OCI-LY7 (cell line): ENCODE data around the gene AKT2. TPM values are rescaled to one million over a fixed set of nuclear protein-coding genes. Genes with fewer than 3 reads are reported as not detected.

ENCODE experiments used
- BruUV-seq: library from RNA; stranded (reverse); fragments of 400-500 nt; replicated peaks from 2 replicates; lab custom pipeline; 2021; lab: Mats Ljungman, UMichigan
- CTCF ChIA-PET: fragments of 300-600 bp; sonication (Branson Sonifier 250); formaldehyde crosslinking; loops from one replicate; lab custom pipeline; 2022; ENCODE audit warnings: antibody characterized with exemption; ENCODE audit not compliant: unreplicated experiment; lab: Charles Lee
- POLR2A ChIA-PET: fragments of 300-600 bp; sonication (Branson Sonifier 250); formaldehyde crosslinking; loops from one replicate; lab custom pipeline; 2022; ENCODE audit warnings: antibody characterized with exemption; lab: Charles Lee
- DNase-seq: peaks from one replicate; pipeline ENCODE4 v3.0.0-alpha.2; 2015; ENCODE audit warnings: low spot score
- H2AFZ ChIP-seq: fragments of 200-600 bp; sonication (generic), shearing (Covaris generic); 2 replicates; pipeline ENCODE4 v1.6.1; 2014; ENCODE audit warnings: mild to moderate bottlenecking, antibody characterized with exemption, low read length, moderate library complexity
- H3K27ac ChIP-seq: fragments of 200-600 bp; sonication (generic); 2 replicates; pipeline ENCODE4 v1.5.1; 2014; ENCODE audit warnings: mixed run types, low read depth, mild to moderate bottlenecking, moderate library complexity, low read length, inconsistent platforms; ENCODE audit not compliant: poor library complexity, severe bottlenecking
- H3K36me3 ChIP-seq: fragments of 200-600 bp; sonication (generic); 2 replicates; pipeline ENCODE4 v1.6.1; 2014; ENCODE audit warnings: mild to moderate bottlenecking, antibody characterized with exemption, low read length, moderate library complexity, mixed read lengths; ENCODE audit not compliant: insufficient read depth
- H3K4me1 ChIP-seq: fragments of 200-600 bp; sonication (generic); 2 replicates; pipeline ENCODE4 v1.5.1; 2014; ENCODE audit warnings: mild to moderate bottlenecking, low read length; ENCODE audit not compliant: insufficient read depth, poor library complexity, severe bottlenecking
- H3K4me2 ChIP-seq: fragments of 200-600 bp; sonication (generic); 2 replicates; pipeline ENCODE4 v1.6.1; 2014; ENCODE audit warnings: mild to moderate bottlenecking, low read length
- H3K4me3 ChIP-seq: fragments of 200-600 bp; sonication (generic); 2 replicates; pipeline ENCODE4 v1.5.1; 2014; ENCODE audit warnings: mild to moderate bottlenecking, low read depth, low read length; ENCODE audit not compliant: poor library complexity, severe bottlenecking
- H3K79me2 ChIP-seq: fragments of 200-600 bp; sonication (generic); 2 replicates; pipeline ENCODE4 v1.6.1; 2016; ENCODE audit warnings: low read depth, mild to moderate bottlenecking, low read length, moderate library complexity, mixed read lengths; ENCODE audit not compliant: insufficient read depth
- H3K9me2 ChIP-seq: fragments of 200-600 bp; sonication (generic); 2 replicates; pipeline ENCODE4 v1.6.1; 2016; ENCODE audit warnings: mild to moderate bottlenecking, low read length, mixed read lengths; ENCODE audit not compliant: insufficient read depth
- H3K9me3 ChIP-seq: fragments of 200-600 bp; sonication (generic); 2 replicates; pipeline ENCODE4 v1.6.1; 2014; ENCODE audit warnings: mild to moderate bottlenecking, mixed run types, low read length, mixed read lengths
- H4K20me1 ChIP-seq: fragments of 200-600 bp; sonication (generic); 2 replicates; pipeline ENCODE4 v1.6.1; 2014; ENCODE audit warnings: mild to moderate bottlenecking, antibody characterized with exemption, low read length, moderate library complexity, mixed read lengths; ENCODE audit not compliant: insufficient read depth
- EZH2phosphoT487 ChIP-seq: fragments of 200-600 bp; sonication (generic); IDR thresholded peaks from 2 replicates; pipeline ENCODE4 v1.6.1; 2018; ENCODE audit warnings: low read depth, borderline replicate concordance, mild to moderate bottlenecking, mixed run types, antibody characterized with exemption, low read length, moderate library complexity, mixed read lengths
- intact Hi-C: fragments of 100-400 bp; cut with micrococcal nuclease; formaldehyde crosslinking; loops from one replicate; pipeline ENCODE4 v1.10.0; 2022; ENCODE audit not compliant: unreplicated experiment
- total RNA-seq, 2 experiments: library from RNA; depleted of rRNA in 1 of 2; stranded (reverse); fragments of >200 nt in 1 of 2; shearing (Covaris generic) in 1 of 2; gene quantifications; 2 replicates each; pipeline ENCODE4 v1.2.3, GENCODE V29; 2014 to 2022
- TF ChIP-seq, protein P1 (sequence below): fragments of 200-600 bp; sonication (generic); conservative IDR thresholded peaks from 2 replicates; pipeline ENCODE4 v1.5.1; 2014; ENCODE audit warnings: mild to moderate bottlenecking, antibody characterized with exemption, low read length, moderate library complexity, mixed read lengths

Gene AKT2
- total RNA-seq, 2 experiments from 2014 or later: 116 to 197 TPM

DNA sequence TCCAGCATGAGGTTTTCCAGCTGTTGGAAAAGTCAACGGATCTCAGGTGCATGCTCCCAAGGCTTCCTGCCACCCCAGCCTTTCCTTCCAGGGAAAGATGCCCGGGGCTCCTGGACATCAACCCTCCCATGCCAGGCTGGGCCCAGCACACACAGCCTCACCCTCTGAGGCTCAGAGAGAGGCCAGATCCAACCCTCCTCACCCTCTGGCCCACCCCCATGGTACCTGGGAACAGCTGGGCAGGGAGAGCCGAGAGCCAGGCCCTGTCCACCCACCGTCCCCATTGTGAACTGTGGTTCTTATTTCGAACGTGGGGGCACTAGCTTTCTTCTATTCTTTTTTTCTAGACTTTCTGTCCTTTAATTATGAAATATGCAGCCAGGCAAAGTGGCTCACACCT, 48.8 kb downstream of the AKT2 start:
- TF ChIP-seq EZH2phosphoT487: no peak
- TF ChIP-seq, protein P1, sequence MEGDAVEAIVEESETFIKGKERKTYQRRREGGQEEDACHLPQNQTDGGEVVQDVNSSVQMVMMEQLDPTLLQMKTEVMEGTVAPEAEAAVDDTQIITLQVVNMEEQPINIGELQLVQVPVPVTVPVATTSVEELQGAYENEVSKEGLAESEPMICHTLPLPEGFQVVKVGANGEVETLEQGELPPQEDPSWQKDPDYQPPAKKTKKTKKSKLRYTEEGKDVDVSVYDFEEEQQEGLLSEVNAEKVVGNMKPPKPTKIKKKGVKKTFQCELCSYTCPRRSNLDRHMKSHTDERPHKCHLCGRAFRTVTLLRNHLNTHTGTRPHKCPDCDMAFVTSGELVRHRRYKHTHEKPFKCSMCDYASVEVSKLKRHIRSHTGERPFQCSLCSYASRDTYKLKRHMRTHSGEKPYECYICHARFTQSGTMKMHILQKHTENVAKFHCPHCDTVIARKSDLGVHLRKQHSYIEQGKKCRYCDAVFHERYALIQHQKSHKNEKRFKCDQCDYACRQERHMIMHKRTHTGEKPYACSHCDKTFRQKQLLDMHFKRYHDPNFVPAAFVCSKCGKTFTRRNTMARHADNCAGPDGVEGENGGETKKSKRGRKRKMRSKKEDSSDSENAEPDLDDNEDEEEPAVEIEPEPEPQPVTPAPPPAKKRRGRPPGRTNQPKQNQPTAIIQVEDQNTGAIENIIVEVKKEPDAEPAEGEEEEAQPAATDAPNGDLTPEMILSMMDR: no peak
- Histone ChIP-seq H4K20me1 (no peaks in the 10 kb centered on the region), H3K9me3 (no peaks in the 10 kb centered on the region), H2AFZ (no peak overlapping the region), H3K4me1 (no peaks in the 10 kb centered on the region), H3K4me3 (no peak overlapping the region), H3K27ac (no peak overlapping the region), H3K4me2 (no peak overlapping the region), H3K36me3 (peaks cover 63% of the 10 kb centered on the region), H3K79me2 (no peaks in the 10 kb centered on the region), H3K9me2 (no peaks in the 10 kb centered on the region)
- BruUV-seq: no TSS peak
- intact Hi-C loops: no loop called here
- no peak for DNase-seq
- ChIA-PET POLR2A (no interaction called here), CTCF (no interaction called here)

GRCh38 chr19:40236026-40236355, 49.2 kb downstream of the AKT2 start:
- Histone ChIP-seq H3K4me2 (no peak overlapping the region), H3K27ac (no peak overlapping the region), H3K9me2 (no peaks in the 10 kb centered on the region), H3K79me2 (no peaks in the 10 kb centered on the region), H3K4me3 (no peak overlapping the region), H3K4me1 (no peaks in the 10 kb centered on the region), H2AFZ (no peak overlapping the region), H3K9me3 (no peaks in the 10 kb centered on the region), H4K20me1 (no peaks in the 10 kb centered on the region), H3K36me3 (peaks cover 60% of the 10 kb centered on the region)
- intact Hi-C loops: no loop called here
- TF ChIP-seq, protein P1: no peak
- no peak for TF ChIP-seq EZH2phosphoT487
- ChIA-PET POLR2A (no interaction called here), CTCF (no interaction called here)
- DNase-seq: no peak
- no TSS peak for BruUV-seq

DNA sequence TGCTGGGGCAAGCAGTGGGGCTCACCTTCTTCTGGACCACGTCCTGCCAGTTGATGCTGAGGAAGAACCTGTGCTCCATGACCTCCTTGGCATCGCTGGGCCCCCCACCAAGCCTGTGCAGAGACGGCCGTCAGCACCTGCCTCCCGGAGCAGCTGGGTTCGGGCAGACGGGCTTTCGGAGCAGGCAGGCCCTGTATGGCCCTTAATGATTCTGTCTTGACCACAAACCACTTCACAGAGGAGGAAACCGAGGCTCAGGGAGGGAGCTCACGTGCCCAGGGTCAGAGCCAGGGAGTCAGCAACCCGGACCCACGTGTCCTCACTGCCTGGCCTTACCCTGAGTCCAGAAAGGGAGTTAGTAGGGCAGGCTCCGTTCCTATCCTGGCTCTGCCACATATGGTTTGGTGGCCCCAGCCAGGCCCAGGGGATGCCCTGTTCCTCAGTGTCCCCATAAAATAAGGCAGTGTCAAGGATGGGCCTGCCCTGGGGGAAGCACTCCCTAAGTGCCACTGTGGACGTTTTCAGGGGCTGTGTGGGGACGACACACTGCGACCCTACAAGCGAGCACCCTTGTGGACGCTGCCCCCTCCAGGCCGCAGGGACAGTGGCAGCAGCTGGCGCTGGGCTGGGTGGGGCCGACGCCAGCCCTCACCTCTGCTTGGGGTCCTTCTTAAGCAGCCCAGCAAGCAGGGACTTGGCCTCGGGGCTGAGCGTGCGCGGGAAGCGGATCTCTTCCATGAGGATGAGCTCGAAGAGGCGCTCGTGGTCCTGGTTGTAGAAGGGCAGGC, 49.7 kb downstream of the AKT2 start:
- Histone ChIP-seq H3K4me1 (no peaks in the 10 kb centered on the region), H3K9me2 (no peaks in the 10 kb centered on the region), H2AFZ (no peak overlapping the region), H3K27ac (no peak overlapping the region), H3K79me2 (no peaks in the 10 kb centered on the region), H3K9me3 (no peaks in the 10 kb centered on the region), H3K4me3 (no peak overlapping the region), H3K4me2 (no peak overlapping the region), H4K20me1 (no peaks in the 10 kb centered on the region), H3K36me3 (peaks cover 56% of the 10 kb centered on the region)
- ChIA-PET CTCF (interaction anchor here (0.6 kb wide), 1 partner anchor 322 kb away, joined by 4 read pairs; no protein-coding TSS in a partner anchor), POLR2A (no interaction called here)
- no peak for TF ChIP-seq EZH2phosphoT487
- TF ChIP-seq, protein P1: peak; percentile 38; the same call in 1 of the 2 replicates
- intact Hi-C loops: no loop called here
- DNase-seq: no peak
- no TSS peak for BruUV-seq
